NB4 (cell line): ENCODE results near the gene DAW1.

Experiments used
- DNase-seq: peaks from one replicate; pipeline ENCODE4 v3.0.0; 2010; ENCODE audit warnings: low read depth
- H3K4me3 ChIP-seq: one replicate; pipeline ENCODE4 v1.5.1; 2011; ENCODE audit warnings: mild to moderate bottlenecking, low read depth, low read length, moderate library complexity
- CTCF ChIP-seq: IDR thresholded peaks from one replicate; pipeline ENCODE4 v1.5.1; 2012; ENCODE audit warnings: low read depth, low read length
- MAX ChIP-seq: IDR thresholded peaks from 2 replicates; pipeline ENCODE4 v1.6.1; 2011; ENCODE audit warnings: low read depth, low read length
- MYC ChIP-seq: IDR thresholded peaks from 2 replicates; pipeline ENCODE4 v1.6.1; 2011; ENCODE audit warnings: low read depth, low read length
- POLR2A ChIP-seq: IDR thresholded peaks from 2 replicates; pipeline ENCODE4 v1.6.1; 2011; ENCODE audit warnings: mild to moderate bottlenecking; ENCODE audit not compliant: insufficient read length; ENCODE audit errors: extremely low read depth

Gene DAW1

GRCh38 chr2:227846831-227847230 lies 24.6 kb upstream of the DAW1 start:
- no peak overlapping the region for H3K4me3 ChIP-seq
- no peak for TF ChIP-seq CTCF
- no peak for TF ChIP-seq MAX
- no peak for TF ChIP-seq POLR2A
- TF ChIP-seq MYC, result no peak
- no peak for DNase-seq

GRCh38 chr2:227848146-227848545 lies 23.3 kb upstream of the DAW1 start:
- no peak for DNase-seq
- TF ChIP-seq CTCF, result no peak
- H3K4me3 ChIP-seq, result no peak overlapping the region

GRCh38 chr2:227848586-227848985 lies 22.8 kb upstream of the DAW1 start:
- TF ChIP-seq CTCF (no peak), POLR2A (no peak)
- H3K4me3 ChIP-seq, result no peak overlapping the region
- DNase-seq, result no peak

GRCh38 chr2:227849906-227850305 lies 21.5 kb upstream of the DAW1 start:
- no peak for TF ChIP-seq CTCF
- TF ChIP-seq POLR2A, result no peak
- no peak for TF ChIP-seq MYC
- TF ChIP-seq MAX, result no peak
- no peak overlapping the region for H3K4me3 ChIP-seq
- no peak for DNase-seq

GRCh38 chr2:227853204-227853629 lies 18.2 kb upstream of the DAW1 start:
- no peak for TF ChIP-seq CTCF
- no peak for TF ChIP-seq MYC
- TF ChIP-seq POLR2A, result no peak
- no peak for TF ChIP-seq MAX
- H3K4me3 ChIP-seq, result no peak overlapping the region
- no peak for DNase-seq

- DNase-seq, result no peak
- TF ChIP-seq MAX, result no peak
- no peak overlapping the region for H3K4me3 ChIP-seq
Measured at GRCh38 chr2:227853765-227854271, 17.6 kb upstream of the DAW1 start.
